HCT116 (cell line): Measurements from ENCODE around the gene DLK1. TPM values are rescaled to one million over a fixed set of nuclear protein-coding genes. Genes with fewer than 3 reads are reported as not detected.

Experiments
- ATAC-seq: fragments of 200-7000 bp; cut with Tn5 transposase; 2 replicates; pipeline ENCODE4 v1.9.1; 2020; ENCODE audit warnings: mild to moderate bottlenecking, moderate library complexity
- BruUV-seq: library from RNA; stranded (reverse); fragments of 400-500 nt; replicated peaks from 2 replicates; lab custom pipeline; 2021; lab: Mats Ljungman, UMichigan
- CTCF ChIA-PET: fragments of 300-600 bp; sonication (Branson Sonifier 250); formaldehyde crosslinking; loops from one replicate; lab custom pipeline; 2021; ENCODE audit warnings: antibody characterized with exemption; lab: Charles Lee
- POLR2A ChIA-PET: fragments of 300-600, 350-600 bp; sonication (Branson Sonifier 250); formaldehyde crosslinking; loops from one replicate; lab custom pipeline; 2021; ENCODE audit warnings: antibody characterized with exemption; lab: Charles Lee
- RAD21 ChIA-PET, 2 experiments: fragments of 300-600 bp; sonication (Branson Sonifier 250); formaldehyde crosslinking; loops; one replicate each; lab custom pipeline; 2023; ENCODE audit warnings: low total read pairs in 2 of 2; ENCODE audit not compliant: uncharacterized antibody in 2 of 2, unreplicated experiment in 2 of 2, low non-redundant PET in 1 of 2; lab: Charles Lee
- DNase-seq: peaks from one replicate; pipeline ENCODE4 v3.0.0-alpha.2; 2010; ENCODE audit warnings: low read depth, low spot score
- H2AFZ ChIP-seq: fragments of 200-600 bp; shearing (Covaris generic), sonication (generic); 2 replicates; pipeline ENCODE4 v1.6.1; 2017; ENCODE audit warnings: low read depth, mixed run types, mixed read lengths, antibody characterized with exemption, low read length; ENCODE audit not compliant: poor library complexity, severe bottlenecking
- H3K27ac ChIP-seq: 2 replicates; pipeline ENCODE4 v1.5.1; 2012; ENCODE audit warnings: low read depth, low read length
- H3K27me3 ChIP-seq: fragments of 200-600 bp; sonication (generic); 2 replicates; pipeline ENCODE4 v1.6.1; 2016; ENCODE audit warnings: mixed run types, low read length, mixed read lengths; ENCODE audit not compliant: insufficient read depth
- H3K36me3 ChIP-seq, 2 experiments: fragments of 200-500 bp in 1 of 2; fragments of 200-600 bp in 1 of 2; sonication (Bioruptor generic) in 1 of 2; sonication (generic) in 1 of 2; 2 replicates each; pipeline versions ENCODE4 v1.5.1 to v1.6.1; 2014 to 2016; ENCODE audit warnings: low read length in 2 of 2, inconsistent platforms in 1 of 2, mixed read lengths in 1 of 2, mixed run types in 1 of 2; ENCODE audit not compliant: insufficient read depth in 2 of 2, control insufficient read depth in 1 of 2
- H3K4me1 ChIP-seq, 2 experiments: fragments of 200-600 bp in 1 of 2; sonication (generic) in 1 of 2; 2 replicates each; pipeline versions ENCODE4 v1.5.1 to v1.6.1; 2012 to 2017; ENCODE audit warnings: low read length in 2 of 2, inconsistent platforms in 1 of 2, mild to moderate bottlenecking in 1 of 2, mixed read lengths in 1 of 2, mixed run types in 1 of 2, moderate library complexity in 1 of 2; ENCODE audit not compliant: insufficient read depth in 2 of 2, control insufficient read depth in 1 of 2
- H3K4me2 ChIP-seq: fragments of 200-600 bp; sonication (generic); 2 replicates; pipeline ENCODE4 v1.6.1; 2017; ENCODE audit warnings: mixed run types, low read length, mixed read lengths
- H3K4me3 ChIP-seq, 2 experiments: fragments of 200-600 bp in 1 of 2; sonication (generic) in 1 of 2; replicated peaks in 1 of 2; 2 replicates each; pipeline ENCODE4 v1.5.1; 2011 to 2016; ENCODE audit warnings: low read length in 2 of 2, control low read depth in 1 of 2, low read depth in 1 of 2, mild to moderate bottlenecking in 1 of 2, mixed read lengths in 1 of 2, mixed run types in 1 of 2
- H3K79me2 ChIP-seq: fragments of 200-600 bp; sonication (generic); 2 replicates; pipeline ENCODE4 v1.6.1; 2017; ENCODE audit warnings: mild to moderate bottlenecking, mixed run types, low read length, moderate library complexity, mixed read lengths; ENCODE audit not compliant: insufficient read depth
- H3K9ac ChIP-seq: fragments of 200-600 bp; sonication (generic); 2 replicates; pipeline ENCODE4 v1.6.1; 2016; ENCODE audit warnings: low read length, mixed read lengths
- H3K9me2 ChIP-seq: fragments of 200-600 bp; sonication (generic), shearing (Covaris generic); 2 replicates; pipeline ENCODE4 v1.6.1; 2017; ENCODE audit warnings: mixed run types, mild to moderate bottlenecking, moderate library complexity; ENCODE audit not compliant: insufficient read depth
- H3K9me3 ChIP-seq, 2 experiments: fragments of 200-500 bp in 1 of 2; fragments of 200-600 bp in 1 of 2; sonication (Bioruptor generic) in 1 of 2; sonication (generic) in 1 of 2; 2 replicates each; pipeline ENCODE4 v1.6.1; 2014 to 2017; ENCODE audit warnings: low read length in 2 of 2, mixed read lengths in 2 of 2, inconsistent platforms in 1 of 2, low read depth in 1 of 2, mild to moderate bottlenecking in 1 of 2, mixed run types in 1 of 2, moderate library complexity in 1 of 2; ENCODE audit not compliant: control insufficient read depth in 1 of 2, insufficient read depth in 1 of 2
- H4K20me1 ChIP-seq: fragments of 200-600 bp; sonication (generic), shearing (Covaris generic); 2 replicates; pipeline ENCODE4 v1.6.1; 2017; ENCODE audit warnings: mixed run types, mild to moderate bottlenecking, moderate library complexity; ENCODE audit not compliant: insufficient read depth
- CBX3 ChIP-seq: IDR thresholded peaks from 2 replicates; pipeline ENCODE4 v1.6.1; 2012; ENCODE audit warnings: low read depth
- CEBPB ChIP-seq: IDR thresholded peaks from 2 replicates; pipeline ENCODE4 v1.6.1; 2012; ENCODE audit warnings: low read depth
- EGR1 ChIP-seq: IDR thresholded peaks from 2 replicates; pipeline ENCODE4 v1.6.1; 2012; ENCODE audit warnings: low read depth
- EZH2 ChIP-seq: fragments of 200-600 bp; sonication (generic); IDR thresholded peaks from 2 replicates; pipeline ENCODE4 v1.6.1; 2017; ENCODE audit warnings: antibody characterized with exemption, mixed run types
- EZH2phosphoT487 ChIP-seq: fragments of 200-600 bp; IDR thresholded peaks from 2 replicates; pipeline ENCODE4 v1.6.1; 2018; ENCODE audit warnings: antibody characterized with exemption, borderline replicate concordance
- JUND ChIP-seq: IDR thresholded peaks from 2 replicates; pipeline ENCODE4 v1.6.1; 2012
- POLR2A ChIP-seq: IDR thresholded peaks from 2 replicates; pipeline ENCODE4 v1.7.0; 2011; ENCODE audit warnings: borderline replicate concordance; ENCODE audit not compliant: insufficient read depth, insufficient read length; ENCODE audit errors: extremely low read depth
- POLR2AphosphoS5 ChIP-seq: IDR thresholded peaks from 2 replicates; pipeline ENCODE4 v1.6.1; 2011; ENCODE audit warnings: mild to moderate bottlenecking, low read depth, low read length, moderate library complexity
- SIN3A ChIP-seq: IDR thresholded peaks from 2 replicates; pipeline ENCODE4 v1.6.1; 2012; ENCODE audit warnings: low read depth
- SP1 ChIP-seq: IDR thresholded peaks from 2 replicates; pipeline ENCODE4 v1.6.1; 2012; ENCODE audit warnings: low read depth
- SRF ChIP-seq: IDR thresholded peaks from 2 replicates; pipeline ENCODE4 v1.6.1; 2012; ENCODE audit warnings: low read depth
- YY1 ChIP-seq: IDR thresholded peaks from 2 replicates; pipeline ENCODE4 v1.6.1; 2011; ENCODE audit warnings: low read length, low read depth, moderate library complexity, mild to moderate bottlenecking; ENCODE audit not compliant: insufficient replicate concordance; ENCODE audit errors: extremely low read depth
- ZFX ChIP-seq: fragments of 450-650 bp; IDR thresholded peaks from 2 replicates; pipeline ENCODE4 v1.6.1; 2017
- ZNF274 ChIP-seq: fragments of 200-500 bp; sonication (Bioruptor generic); IDR thresholded peaks from 2 replicates; pipeline ENCODE4 v1.6.1; 2014; ENCODE audit warnings: mild to moderate bottlenecking, low read depth, low read length, inconsistent platforms
- intact Hi-C: fragments of 100-400 bp; cut with micrococcal nuclease; formaldehyde crosslinking; loops from 2 replicates; pipeline ENCODE4 v1.10.0; 2022
- total RNA-seq: library from RNA; stranded (reverse); gene quantifications from one replicate; pipeline ENCODE4 v1.2.1, GENCODE V29; 2021; ENCODE audit not compliant: unreplicated experiment
- TF ChIP-seq, protein P1 (sequence below), 3 experiments: fragments of 200-600 bp in 1 of 3; sonication (generic) in 1 of 3; IDR thresholded peaks in 2 of 3; conservative IDR thresholded peaks in 1 of 3; 2 replicates each; pipeline ENCODE4 v1.5.1; 2012 to 2017; ENCODE audit warnings: low read depth in 2 of 3, low read length in 2 of 3, antibody characterized with exemption in 1 of 3, borderline replicate concordance in 1 of 3, control low read depth in 1 of 3, mild to moderate bottlenecking in 1 of 3, mixed read lengths in 1 of 3, mixed run types in 1 of 3, moderate library complexity in 1 of 3; ENCODE audit not compliant: insufficient read depth in 1 of 3
- TF ChIP-seq, protein P2 (sequence below): IDR thresholded peaks from 2 replicates; pipeline ENCODE4 v1.6.1; 2011; ENCODE audit warnings: mild to moderate bottlenecking, low read length, moderate library complexity; ENCODE audit not compliant: insufficient replicate concordance; ENCODE audit errors: extremely low read depth
- TF ChIP-seq, protein P3 (sequence below): IDR thresholded peaks from 2 replicates; pipeline ENCODE4 v1.6.1; 2012; ENCODE audit warnings: low read depth
- TF ChIP-seq, protein P4 (sequence below): IDR thresholded peaks from 2 replicates; pipeline ENCODE4 v1.6.1; 2012
- TF ChIP-seq, protein P5 (sequence below): IDR thresholded peaks from 2 replicates; pipeline ENCODE4 v1.6.1; 2012

The DLK1 gene
- total RNA-seq, 1 experiment from 2014 or later, result 1.5 TPM

DNA sequence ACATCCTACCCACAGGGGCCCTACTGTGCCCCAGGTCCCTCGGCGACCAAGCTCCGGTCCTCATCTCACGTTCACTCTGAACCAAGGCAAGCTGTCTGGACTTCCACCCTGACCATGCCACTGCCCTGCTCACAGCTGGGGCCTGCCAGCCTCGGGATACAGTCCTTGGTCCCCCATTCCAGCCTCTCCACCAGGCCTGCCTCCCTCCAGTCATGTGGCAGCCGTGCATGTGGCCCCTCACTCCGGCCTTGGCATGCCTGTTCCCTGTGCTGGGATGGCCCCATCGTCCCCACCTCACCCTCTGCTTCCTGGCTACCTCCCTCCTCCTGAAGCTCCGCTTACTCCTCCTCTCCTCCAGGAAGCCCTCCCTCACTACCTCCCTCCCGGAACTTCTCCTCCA is 38.6 kb upstream of the DLK1 start:
- H3K79me2 ChIP-seq, result peaks cover 18% of the 10 kb centered on the region; the same call in 1 of the 2 replicates
- intact Hi-C loops, result no loop called here
- DNase-seq (no peak), ATAC-seq (no peak)
- 0 out of 2 replicates have a peak overlapping the region, but pooled peaks have one; percentile 74 for H3K4me2 ChIP-seq
- H3K9me2 ChIP-seq, result no peaks in the 10 kb centered on the region
- H3K9ac ChIP-seq, result no peak overlapping the region
- peaks cover 31 to 71% of the 10 kb centered on the region in 2 experiments for H3K4me1 ChIP-seq
- no peak overlapping the region for H2AFZ ChIP-seq
- POLR2A ChIA-PET, result no interaction called here
- CTCF ChIA-PET, result no interaction called here
- TF ChIP-seq ZNF274 (no peak), CEBPB (no peak), EGR1 (no peak), CBX3 (no peak), SRF (no peak), EZH2 (no peak), ZFX (no peak), EZH2phosphoT487 (no peak), SIN3A (no peak), JUND (no peak), YY1 (no peak), SP1 (no peak), POLR2A (no peak), POLR2AphosphoS5 (no peak)
- TF ChIP-seq, protein P1, sequence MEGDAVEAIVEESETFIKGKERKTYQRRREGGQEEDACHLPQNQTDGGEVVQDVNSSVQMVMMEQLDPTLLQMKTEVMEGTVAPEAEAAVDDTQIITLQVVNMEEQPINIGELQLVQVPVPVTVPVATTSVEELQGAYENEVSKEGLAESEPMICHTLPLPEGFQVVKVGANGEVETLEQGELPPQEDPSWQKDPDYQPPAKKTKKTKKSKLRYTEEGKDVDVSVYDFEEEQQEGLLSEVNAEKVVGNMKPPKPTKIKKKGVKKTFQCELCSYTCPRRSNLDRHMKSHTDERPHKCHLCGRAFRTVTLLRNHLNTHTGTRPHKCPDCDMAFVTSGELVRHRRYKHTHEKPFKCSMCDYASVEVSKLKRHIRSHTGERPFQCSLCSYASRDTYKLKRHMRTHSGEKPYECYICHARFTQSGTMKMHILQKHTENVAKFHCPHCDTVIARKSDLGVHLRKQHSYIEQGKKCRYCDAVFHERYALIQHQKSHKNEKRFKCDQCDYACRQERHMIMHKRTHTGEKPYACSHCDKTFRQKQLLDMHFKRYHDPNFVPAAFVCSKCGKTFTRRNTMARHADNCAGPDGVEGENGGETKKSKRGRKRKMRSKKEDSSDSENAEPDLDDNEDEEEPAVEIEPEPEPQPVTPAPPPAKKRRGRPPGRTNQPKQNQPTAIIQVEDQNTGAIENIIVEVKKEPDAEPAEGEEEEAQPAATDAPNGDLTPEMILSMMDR (IDR thresholded peaks at IDR 0.05 in 2 of 3, conservative IDR thresholded peaks at IDR 0.05 in 1 of 3; ENCODE audit: borderline replicate concordance in 1 of 3, insufficient read depth in 1 of 3, low read depth in 2 of 3, low read length in 2 of 3), result no peak
- TF ChIP-seq, protein P2, sequence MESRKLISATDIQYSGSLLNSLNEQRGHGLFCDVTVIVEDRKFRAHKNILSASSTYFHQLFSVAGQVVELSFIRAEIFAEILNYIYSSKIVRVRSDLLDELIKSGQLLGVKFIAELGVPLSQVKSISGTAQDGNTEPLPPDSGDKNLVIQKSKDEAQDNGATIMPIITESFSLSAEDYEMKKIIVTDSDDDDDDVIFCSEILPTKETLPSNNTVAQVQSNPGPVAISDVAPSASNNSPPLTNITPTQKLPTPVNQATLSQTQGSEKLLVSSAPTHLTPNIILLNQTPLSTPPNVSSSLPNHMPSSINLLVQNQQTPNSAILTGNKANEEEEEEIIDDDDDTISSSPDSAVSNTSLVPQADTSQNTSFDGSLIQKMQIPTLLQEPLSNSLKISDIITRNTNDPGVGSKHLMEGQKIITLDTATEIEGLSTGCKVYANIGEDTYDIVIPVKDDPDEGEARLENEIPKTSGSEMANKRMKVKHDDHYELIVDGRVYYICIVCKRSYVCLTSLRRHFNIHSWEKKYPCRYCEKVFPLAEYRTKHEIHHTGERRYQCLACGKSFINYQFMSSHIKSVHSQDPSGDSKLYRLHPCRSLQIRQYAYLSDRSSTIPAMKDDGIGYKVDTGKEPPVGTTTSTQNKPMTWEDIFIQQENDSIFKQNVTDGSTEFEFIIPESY, result no peak
- TF ChIP-seq, protein P3, sequence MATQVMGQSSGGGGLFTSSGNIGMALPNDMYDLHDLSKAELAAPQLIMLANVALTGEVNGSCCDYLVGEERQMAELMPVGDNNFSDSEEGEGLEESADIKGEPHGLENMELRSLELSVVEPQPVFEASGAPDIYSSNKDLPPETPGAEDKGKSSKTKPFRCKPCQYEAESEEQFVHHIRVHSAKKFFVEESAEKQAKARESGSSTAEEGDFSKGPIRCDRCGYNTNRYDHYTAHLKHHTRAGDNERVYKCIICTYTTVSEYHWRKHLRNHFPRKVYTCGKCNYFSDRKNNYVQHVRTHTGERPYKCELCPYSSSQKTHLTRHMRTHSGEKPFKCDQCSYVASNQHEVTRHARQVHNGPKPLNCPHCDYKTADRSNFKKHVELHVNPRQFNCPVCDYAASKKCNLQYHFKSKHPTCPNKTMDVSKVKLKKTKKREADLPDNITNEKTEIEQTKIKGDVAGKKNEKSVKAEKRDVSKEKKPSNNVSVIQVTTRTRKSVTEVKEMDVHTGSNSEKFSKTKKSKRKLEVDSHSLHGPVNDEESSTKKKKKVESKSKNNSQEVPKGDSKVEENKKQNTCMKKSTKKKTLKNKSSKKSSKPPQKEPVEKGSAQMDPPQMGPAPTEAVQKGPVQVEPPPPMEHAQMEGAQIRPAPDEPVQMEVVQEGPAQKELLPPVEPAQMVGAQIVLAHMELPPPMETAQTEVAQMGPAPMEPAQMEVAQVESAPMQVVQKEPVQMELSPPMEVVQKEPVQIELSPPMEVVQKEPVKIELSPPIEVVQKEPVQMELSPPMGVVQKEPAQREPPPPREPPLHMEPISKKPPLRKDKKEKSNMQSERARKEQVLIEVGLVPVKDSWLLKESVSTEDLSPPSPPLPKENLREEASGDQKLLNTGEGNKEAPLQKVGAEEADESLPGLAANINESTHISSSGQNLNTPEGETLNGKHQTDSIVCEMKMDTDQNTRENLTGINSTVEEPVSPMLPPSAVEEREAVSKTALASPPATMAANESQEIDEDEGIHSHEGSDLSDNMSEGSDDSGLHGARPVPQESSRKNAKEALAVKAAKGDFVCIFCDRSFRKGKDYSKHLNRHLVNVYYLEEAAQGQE, result no peak
- TF ChIP-seq, protein P4, sequence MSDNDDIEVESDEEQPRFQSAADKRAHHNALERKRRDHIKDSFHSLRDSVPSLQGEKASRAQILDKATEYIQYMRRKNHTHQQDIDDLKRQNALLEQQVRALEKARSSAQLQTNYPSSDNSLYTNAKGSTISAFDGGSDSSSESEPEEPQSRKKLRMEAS, result no peak
- TF ChIP-seq, protein P5, sequence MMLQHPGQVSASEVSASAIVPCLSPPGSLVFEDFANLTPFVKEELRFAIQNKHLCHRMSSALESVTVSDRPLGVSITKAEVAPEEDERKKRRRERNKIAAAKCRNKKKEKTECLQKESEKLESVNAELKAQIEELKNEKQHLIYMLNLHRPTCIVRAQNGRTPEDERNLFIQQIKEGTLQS, result no peak
- no peak overlapping the region; the same call in 1 of the 2 replicates for H3K27ac ChIP-seq
- no peak overlapping the region for H3K4me3 ChIP-seq
- no peaks in the 10 kb centered on the region for H4K20me1 ChIP-seq
- no peaks in the 10 kb centered on the region for H3K27me3 ChIP-seq
- RAD21 ChIA-PET, result no interaction called here
- BruUV-seq, result no TSS peak
- 0 out of 4 replicates have a peak, but pooled peaks cover 0 to 3% of the 10 kb centered on the region in 2 experiments for H3K36me3 ChIP-seq
- H3K9me3 ChIP-seq, result no peaks in the 10 kb centered on the region
